ENCODE measurements around the gene DHX35.

Gene DHX35

DNA sequence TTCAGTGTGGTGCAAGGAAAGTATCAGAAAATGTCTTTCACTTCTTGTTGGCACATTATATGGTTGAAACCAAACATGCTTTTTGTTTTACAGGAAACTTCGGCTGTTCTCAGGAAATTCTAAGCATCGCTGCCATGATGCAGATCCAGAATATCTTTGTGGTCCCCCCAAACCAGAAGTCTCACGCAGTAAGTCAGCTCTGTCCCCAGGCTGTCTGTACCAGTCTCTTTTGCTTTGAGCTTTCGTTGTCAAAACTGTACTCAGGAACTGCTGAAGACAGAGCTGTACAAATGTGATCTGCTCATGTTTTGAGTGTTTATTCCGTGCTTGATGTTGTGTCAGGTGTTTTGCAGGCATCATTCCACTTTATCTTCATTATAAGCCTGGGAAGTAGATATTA, 59.6 kb downstream of the DHX35 start:
- no peak for DNase-seq (ENCODE audit: low read depth)

DNA sequence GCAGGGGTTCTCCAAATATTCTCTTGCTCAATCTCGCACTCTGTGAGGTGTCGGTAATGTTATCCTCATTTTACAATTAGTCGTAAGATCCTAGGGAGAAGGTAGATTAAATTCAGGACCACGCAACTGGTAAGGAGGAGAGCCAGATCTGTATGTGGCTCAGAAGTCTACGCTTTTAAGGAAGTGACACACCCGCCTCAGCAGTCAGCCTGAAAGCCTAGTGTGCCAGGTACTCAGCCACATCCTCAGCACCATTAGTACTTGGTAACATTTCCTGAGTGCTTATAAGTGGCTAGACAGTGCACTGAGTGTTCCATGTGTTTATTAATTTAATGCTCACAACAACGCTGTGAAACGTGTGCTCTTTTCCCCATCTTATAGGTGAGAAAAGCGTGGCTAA, 63.7 kb downstream of the DHX35 start:
- no peak for DNase-seq (ENCODE audit: low read depth)

DNA sequence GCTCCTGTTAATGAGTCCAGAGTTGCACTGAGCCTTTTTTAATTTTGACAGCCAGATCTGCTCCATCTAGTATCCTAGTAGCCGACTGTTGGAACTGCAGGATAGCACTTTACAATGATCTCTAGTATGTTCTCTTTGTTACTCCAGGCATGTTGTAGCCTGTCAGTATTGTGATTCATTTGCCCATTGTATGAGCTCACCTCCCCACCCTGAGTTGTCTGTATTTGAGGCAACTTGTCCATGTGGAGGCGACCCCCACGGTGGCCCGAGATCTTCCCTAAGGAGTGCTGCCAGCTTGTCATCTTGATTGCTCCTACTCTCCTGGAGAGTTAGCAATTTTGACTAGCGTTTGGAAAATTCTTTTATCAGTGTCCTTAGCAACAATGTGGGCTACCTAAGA, 67.2 kb downstream of the DHX35 start:
- DNase-seq (ENCODE audit: low read depth), result no peak

DNA sequence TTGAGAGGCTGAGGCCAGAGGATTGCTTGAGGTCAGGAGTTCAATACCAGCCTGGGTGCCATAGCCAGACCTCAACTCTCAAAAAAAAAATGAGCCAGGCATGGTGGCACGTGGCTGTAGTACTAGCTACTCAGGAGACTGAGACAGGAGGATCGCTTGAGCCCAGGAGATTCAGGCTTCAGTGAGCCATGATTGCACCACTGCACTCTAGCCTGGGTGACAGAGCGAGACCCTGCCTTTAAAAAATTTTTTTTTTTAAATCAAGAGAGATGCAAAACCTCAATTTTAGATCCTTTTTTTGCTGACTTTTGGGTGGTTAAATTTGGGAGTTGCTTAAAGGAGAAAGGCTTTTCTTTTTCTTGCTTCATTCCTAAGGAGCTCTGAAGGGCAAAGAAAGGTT, 70.9 kb downstream of the DHX35 start:
- no peak for DNase-seq (ENCODE audit: low read depth)

DNA sequence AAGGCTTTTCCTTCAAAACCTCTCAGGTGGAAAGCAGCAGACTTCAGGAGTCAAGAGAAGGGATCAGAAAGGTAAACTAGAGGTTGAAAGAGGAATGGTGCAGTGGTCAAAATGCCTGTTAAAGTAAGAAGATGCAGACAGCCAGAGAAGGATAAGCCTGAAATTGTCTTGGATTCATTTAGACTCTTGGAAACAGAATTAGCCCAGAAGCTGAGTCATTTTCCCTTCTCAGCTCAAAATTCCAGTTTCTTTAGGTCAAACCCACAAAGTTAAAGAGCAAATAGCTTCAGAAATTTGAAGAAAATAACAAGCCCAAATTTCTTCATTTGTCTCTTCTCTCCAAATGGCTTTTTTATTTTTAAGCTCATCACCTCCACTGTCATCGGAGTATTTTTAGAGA, 73.9 kb downstream of the DHX35 start:
- DNase-seq (ENCODE audit: low read depth), result peak; percentile 65

DNA sequence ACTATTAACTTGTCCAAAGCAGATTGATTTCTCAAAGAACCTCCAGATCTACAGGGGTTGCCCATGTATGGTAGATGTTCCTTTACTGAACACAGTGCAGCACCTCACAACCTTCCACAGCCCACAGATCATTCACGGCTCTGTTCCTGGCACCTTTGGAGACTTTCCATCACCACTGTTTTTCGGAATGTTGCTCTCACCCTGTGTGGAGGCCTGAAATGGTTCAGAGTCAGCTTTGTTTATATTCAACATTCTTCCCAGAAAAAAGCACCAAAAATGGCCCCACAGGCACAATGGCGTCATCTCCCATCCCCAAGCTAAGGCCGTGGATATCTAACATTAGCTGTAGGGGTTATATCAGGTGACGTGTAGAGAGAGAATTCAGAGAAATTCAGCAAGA, 74.7 kb downstream of the DHX35 start:
- DNase-seq (ENCODE audit: low read depth), result peak; percentile 27

DNA sequence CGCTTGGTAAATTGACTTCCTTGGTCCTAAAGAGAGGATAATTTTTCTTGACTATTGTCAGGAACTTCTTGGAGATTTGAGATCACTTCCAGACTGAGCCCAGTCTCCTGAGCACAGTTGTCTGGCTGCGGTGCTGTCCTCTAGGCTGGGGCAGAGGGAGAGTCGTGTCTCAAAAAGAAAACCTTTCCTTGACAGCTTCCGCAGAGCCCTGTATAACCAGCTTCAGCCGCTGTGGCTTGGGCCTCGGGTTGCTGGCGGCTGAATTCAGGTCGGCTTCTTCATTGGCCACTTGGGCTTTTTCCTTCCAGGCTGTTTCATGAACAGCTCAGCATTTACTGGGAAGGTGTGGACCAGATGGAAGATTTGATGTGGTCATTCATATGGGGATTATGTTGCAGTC, 75.9 kb downstream of the DHX35 start:
- no peak for DNase-seq (ENCODE audit: low read depth)

DNA sequence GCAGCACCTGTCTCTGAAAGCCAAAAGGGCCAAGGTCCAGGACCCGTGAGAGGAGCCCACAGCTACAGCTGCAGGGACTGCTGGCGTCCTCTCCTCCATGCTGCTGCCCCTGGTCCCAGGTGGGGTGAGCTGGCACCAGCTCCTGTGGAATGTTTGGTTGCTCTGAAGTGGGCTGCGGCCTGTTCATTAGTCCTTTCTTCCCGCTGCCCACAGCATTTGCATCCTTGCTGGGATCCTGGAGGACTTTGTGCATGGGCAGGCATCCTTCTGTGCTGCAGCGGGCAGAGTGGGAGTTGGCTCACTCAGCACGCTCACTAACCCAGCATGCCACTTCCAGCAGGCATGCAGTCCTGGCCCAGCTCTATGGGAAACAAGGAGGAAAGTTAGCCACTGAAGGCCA, 76.4 kb downstream of the DHX35 start:
- DNase-seq (ENCODE audit: low read depth), result no peak

DNA sequence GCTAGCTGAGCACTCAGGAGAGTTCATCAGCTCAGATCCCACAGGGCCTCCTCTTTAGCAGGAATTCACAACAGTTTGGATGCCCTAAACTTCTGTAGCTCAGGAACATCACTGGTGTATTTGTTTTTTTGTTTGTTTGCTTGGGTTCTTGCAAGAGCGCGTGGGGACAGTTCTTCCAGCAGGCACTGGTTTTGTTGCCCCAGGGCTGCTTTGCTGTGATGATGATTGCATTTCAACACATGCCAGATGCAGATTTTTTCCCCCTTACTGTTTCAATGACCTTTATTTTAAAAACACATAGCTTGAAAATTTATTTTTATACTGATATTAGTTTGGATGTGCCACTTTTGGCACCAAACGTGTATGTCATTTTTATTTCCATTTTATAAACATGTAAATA, 77.1 kb downstream of the DHX35 start:
- DNase-seq (ENCODE audit: low read depth), result no peak

DNA sequence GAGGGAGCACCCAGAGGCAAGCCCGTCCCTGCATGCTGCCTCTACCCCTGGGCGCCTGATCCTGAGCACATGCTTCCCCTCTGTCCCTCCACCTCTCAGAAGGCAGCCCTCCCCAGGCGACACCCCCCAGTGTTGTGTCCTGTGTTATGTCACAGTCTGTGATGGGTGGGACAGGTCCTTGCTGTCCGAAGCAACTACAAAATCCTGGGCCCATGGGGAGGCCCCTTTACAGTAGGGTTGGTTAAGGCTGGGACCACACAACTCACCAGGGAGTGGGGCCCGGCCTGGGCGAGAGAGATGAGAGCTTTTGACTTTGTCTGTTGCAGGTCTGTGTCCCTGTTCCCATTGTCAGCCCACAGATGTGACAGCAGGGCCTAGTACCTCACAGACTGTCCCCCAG, 78.0 kb downstream of the DHX35 start:
- DNase-seq (ENCODE audit: low read depth), result no peak

DNA sequence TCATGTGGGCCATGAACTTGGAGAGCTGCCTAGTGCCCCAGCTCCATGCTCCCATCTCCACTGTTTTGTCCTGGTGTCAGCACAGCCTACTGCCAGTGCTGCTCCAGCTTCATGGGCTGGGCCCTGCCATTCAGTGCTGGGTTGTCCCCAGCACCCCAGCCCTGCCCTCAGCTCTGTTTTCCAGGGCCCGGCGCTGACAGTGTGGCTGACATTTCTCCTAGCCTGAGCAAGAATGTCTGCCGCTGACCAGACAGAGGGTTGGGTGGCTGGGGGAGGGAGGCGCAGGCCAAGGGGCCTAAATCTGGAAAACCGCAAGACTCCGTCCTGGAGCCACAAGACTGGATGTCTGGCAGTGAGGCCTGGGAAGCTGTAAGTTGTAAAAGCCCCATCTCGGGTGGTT, 78.9 kb downstream of the DHX35 start:
- no peak for DNase-seq (ENCODE audit: low read depth)

DNA sequence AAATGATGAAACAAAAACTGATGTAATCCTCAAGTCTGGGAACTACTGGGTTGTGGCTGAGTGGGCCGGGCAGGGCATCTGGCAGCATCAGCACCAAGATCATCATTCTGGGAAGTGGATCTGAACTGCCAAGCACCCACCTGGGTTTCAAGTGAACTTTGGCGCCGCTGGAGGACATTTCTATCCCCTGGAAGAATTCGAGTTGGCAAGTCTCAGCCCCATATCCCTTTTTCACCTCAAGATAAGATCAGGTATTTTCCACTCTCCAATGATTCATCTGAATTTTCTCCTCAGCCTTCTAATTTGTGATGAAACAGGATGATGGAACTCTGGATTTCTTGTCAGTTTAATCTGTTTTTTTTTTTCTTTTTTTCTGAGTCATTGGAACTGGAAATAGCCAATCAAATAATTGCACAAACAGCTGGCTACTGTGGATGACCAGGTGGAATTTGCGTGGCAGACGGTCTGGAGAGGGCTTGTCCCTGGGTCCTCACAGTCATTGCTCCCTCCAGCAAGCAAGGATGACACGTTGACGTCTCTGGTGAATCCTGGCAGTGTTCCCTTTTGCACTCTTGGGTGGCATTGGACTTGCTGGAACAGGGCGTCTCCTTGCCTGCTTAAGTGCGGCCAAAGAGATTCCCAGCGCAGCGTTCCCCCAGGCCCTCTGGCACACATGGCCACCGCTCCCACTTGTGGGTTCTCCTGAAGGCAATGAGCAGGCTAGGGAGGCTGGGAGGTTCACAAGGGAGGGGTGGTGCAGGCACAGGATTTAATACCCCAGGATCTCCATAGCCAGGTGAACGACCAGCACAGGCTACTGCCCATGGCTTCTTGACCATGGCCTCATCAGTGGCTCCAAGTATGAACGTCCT, 80.4 kb downstream of the DHX35 start:
- DNase-seq (ENCODE audit: low read depth), result peak; percentile 40

DNA sequence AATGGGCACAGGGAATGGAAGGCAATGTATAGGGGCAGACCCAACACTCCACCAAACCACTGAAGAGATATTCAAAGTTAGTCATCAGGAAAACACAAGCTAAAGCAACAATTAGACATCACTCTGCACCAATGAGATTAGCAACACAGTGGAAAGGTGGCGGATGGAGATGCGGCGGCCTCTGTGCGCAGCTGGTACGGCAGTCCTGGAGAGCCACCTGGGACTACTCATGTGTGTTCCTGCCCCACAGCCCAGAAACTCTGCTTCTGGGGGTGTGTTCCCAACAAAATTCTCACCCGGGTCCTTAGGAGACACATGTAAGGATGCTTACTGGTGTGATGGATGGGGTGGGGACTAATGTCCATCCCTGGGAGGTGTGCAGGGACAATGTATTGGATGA, 82.4 kb downstream of the DHX35 start:
- DNase-seq (ENCODE audit: low read depth), result no peak

DNA sequence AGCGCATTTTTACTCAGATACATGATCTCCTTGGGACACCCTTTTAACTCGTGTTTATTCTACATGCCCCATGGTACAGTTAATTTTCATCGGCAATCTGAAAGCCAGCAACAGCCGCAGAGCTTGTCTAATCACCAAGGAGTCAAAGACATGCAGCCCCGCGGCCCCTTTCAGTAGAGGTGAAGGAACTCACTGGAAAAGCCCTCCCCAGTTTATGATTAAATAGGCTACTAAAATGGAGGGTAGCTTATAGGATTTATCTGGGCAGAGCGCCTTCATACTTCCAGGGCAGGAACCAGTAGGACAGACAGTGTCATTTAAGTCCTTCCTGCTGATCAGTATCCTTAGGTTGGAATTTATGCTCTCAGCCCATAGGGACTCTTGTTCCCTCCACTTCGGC, 83.5 kb downstream of the DHX35 start:
- no peak for DNase-seq (ENCODE audit: low read depth)

DNA sequence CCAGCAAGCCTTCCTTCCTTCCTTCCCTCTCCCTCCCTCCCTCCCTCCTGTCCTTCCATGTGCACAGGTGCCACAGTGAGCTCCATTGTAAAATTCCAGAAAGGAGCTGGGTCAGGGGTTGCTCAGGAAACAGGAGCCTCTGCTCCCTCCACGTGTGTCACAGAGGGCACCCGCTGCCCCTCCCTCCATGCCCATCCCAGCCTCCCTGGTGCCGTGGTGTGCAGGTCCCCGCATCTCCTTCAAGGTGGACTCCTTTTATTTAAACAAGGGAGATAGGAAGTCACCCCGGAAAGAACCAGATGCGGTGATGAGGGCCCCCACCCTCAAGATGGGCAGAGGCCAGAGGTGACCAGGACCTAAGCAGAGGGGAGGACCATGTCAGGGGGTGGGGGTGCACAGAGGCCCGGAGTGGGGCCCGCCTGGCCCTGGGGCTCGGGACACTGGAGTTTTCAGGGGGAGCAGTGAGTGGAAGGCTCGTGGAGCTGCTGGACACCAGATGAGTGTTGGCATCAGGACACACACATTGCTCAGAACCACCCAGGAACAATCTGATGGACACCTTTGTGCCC, 85.4 kb downstream of the DHX35 start:
- DNase-seq (ENCODE audit: low read depth), result no peak

DNA sequence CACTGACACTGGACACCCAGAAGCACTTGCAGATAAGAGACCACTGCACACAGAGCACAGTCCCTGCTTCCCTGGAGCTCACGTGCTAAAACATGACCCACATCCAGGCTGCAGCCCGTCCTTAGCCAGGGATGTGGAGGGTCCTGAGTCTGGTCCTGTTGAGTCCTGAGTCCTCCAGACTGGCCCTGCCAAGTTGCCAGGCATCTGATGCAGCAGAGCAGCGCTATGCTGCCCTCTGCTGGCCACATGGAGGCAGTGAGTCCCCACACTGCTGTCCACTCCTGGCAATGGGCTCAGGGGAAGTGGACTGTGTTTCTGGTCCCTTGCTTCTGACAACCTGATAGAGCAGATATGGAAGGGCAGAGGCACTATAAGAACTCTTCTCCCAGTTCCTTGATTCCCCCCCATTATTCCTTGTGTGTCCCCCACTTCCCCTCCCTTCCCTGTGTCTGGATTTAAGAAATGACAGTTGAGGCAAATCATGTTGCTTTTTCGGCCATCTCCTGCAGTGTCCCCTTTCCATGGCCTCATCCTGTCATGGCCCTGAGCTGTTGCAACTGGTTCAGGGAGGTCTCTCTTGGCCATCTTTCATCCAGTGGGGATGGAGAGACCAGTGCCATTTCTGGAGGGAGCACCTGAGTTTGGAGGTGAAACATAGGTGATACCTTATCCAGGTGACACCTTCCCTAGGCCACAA, 86.0 kb downstream of the DHX35 start:
- peak; percentile 68 for DNase-seq (ENCODE audit: low read depth)

DNA sequence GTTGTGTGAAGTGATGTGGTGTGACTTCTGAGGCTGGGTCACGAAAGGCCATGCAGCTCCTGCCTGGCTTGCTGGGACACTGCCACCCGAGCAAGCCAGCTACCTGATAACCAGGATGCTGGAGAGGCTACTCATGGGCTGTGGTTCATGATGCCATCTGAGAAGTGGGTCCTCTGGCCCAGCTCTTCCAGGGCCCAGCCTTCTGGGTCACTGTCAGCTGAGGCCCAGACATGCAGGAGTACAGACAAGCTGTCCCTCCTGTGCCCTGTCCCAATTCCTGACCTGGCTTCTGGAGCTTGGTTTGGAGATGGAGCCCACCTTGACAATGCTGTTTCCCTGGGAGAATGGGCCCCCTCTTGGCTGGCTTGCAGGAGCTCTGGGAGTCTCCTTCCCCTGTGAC, 87.0 kb downstream of the DHX35 start:
- DNase-seq (ENCODE audit: low read depth), result no peak

DNA sequence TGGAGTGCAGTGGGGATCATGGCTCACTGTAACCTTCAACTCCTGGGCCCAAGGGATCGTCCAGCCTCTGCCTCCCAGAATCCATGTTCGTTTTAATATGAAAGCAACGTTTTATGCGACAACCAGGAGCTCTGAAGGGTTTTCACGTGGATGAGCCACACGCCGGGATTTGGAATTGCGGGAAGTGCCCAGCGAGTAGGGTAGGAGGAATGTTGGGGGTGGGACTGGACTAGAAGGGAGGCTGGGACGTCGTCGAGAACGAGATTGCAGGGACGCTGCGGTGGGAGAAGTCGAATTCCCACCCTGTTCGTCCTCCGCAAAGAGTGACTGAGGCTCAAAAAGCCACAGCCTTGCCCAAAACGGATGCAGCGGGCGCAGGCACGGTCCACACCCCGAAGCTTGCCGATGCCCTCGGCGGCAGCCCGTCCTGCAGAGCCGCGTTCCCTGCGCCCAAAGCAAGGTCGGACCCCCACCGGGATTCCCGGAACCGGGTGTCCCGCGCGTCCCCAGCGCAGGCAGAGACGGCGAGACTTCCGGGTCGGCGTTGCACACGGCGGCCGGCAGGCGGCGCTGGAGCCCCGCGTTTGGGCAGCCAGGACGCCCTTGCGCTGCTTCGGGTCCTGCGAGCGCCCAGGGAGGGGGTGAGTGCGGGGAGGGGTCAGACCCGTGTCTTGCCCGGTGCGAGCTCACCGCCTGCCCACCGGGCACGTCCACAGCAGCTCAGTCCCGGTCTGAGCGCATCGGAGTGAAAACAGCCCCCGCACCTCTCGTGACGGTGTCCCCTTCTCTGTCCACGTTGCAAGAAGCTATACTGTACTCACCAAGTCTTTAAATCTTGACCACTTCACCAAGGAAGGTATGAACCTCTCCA, 87.8 kb downstream of the DHX35 start:
- peak; percentile 47 for DNase-seq (ENCODE audit: low read depth)

DNA sequence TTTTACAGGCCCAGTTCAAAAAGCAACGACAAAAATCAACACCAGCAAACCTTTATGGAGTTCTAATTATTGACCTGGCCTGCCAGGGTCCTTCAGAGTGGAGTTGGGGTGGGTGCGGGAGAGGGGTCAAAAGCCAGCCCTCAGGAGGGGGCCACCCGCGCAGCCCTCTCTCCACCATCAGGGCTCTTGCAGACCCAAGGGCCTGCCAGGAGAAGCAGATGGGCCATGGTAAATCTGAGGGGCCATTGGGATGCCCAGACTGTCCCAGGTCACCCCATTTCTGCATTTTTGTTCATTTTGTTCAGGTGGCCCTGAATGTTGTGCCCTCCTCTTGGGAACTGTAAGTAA, 88.4 kb downstream of the DHX35 start:
- no peak for DNase-seq (ENCODE audit: low read depth)

DNA sequence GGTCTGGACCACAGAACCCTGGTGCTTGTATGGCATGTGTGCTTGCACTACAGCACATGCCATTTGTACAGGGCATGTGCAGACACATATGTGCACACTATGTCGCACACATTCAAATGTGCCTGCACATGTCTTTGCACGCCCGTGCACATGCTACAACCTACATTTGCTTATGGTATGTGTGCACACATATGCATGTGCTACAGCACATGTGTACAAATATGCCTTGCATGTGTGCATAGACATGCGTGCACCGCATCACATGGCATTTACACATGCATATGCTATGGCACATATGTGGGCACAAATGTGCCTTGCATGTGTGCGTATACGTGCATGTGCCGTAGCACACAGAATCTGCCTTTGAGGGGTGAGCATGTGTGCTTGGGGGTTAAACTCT, 90.5 kb downstream of the DHX35 start:
- DNase-seq (ENCODE audit: low read depth), result no peak

DNA sequence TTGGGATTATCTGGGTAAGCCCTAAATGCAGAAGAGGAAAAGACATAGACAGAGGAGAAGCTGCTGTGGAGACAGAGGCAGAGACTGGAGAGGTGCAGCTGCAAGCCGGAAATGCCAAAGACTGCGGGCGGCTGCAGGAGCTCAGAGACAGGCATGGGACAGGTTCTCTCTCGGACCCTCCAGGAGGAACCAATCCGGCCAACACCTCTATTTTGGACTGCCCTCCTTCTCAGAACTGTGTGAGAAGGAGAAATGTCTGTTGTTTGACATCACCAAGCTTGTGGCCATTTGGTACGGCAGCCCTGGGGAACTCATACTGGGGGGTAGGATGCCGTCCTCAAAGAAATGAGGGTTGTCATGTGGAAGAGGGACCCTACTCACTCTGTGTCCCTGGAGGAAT, 95.0 kb downstream of the DHX35 start:
- DNase-seq (ENCODE audit: low read depth), result no peak

DNA sequence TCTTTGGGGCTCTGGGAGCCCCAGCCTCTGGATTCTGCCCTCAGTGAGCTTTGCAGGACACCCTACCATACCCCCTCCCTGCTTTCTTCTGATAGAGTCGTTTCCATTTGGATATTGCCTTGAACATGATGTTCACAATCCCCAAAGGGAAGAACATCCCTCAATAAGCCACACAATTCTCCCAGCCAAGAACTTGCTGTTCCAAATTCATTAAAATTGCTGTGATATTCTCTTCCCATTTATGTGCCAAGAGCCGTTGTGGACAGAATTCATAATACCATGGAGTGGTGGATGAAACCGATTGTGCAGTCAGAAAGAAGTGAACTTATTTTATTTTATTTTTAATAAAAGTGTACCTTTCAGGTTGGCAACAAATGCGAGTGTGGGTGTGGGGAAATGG, 95.8 kb downstream of the DHX35 start:
- DNase-seq (ENCODE audit: low read depth), result no peak

DNA sequence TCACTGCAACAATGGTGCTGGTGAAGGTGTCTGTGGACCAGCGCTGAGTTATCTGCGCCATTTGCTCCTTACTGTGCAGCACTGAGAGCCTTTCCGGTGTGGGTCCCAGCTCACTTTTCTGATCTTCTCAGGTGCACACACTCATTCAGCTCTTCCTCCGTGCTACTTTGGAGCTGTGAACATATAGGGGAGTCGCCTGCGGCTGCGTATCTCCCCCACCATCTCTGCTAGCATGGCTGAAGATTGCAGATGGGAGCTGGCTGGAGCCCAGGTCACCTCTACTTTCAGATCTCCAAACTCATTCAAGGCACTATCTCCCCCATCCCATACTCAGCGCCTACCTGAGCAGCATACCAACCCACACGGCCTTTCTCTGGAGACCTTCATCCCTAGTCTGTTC, 96.9 kb downstream of the DHX35 start:
- DNase-seq (ENCODE audit: low read depth), result no peak

All from iris pigment epithelial cell (primary cell).